Kidney (tissue), 14 donors: ENCODE data around the gene KRTAP22-1. TPM values are rescaled to one million over a fixed set of nuclear protein-coding genes. Genes with fewer than 3 reads are reported as not detected.

ENCODE experiments used
- DNase-seq, 5 donors: peaks; one replicate each; pipeline ENCODE4 v3.0.0-alpha.2; 2013 to 2020
- FAIRE-seq: peaks from 2 replicates; lab custom pipeline; 2012; peaks lifted over from hg19 to GRCh38; lab: Jason Lieb, UNC
- H3K27ac ChIP-seq, 2 donors: one replicate each; pipeline ENCODE4 v1.7.0; 2013; ENCODE audit warnings: low read depth in 2 of 2, low read length in 2 of 2, inconsistent platforms in 1 of 2
- H3K27me3 ChIP-seq: one replicate; pipeline ENCODE4 v1.7.1; 2013; ENCODE audit warnings: low read length, inconsistent platforms; ENCODE audit not compliant: control insufficient read depth, insufficient read depth
- H3K36me3 ChIP-seq, 3 donors: one replicate each; pipeline versions ENCODE4 v1.7.0 to v1.7.1; 2013; ENCODE audit warnings: low read length in 3 of 3, control low read depth in 1 of 3, inconsistent platforms in 1 of 3; ENCODE audit not compliant: insufficient read depth in 3 of 3, control insufficient read depth in 2 of 3
- H3K4me1 ChIP-seq, 3 donors: one replicate each; pipeline versions ENCODE4 v1.7.0 to v1.7.1; 2013; ENCODE audit warnings: low read length in 3 of 3, inconsistent platforms in 1 of 3, low read depth in 1 of 3; ENCODE audit not compliant: control insufficient read depth in 2 of 3, insufficient read depth in 2 of 3
- H3K4me3 ChIP-seq, 3 donors: one replicate each; pipeline versions ENCODE4 v1.7.0 to v1.8.1; 2013; ENCODE audit warnings: low read length in 3 of 3, control low read depth in 1 of 3, inconsistent platforms in 1 of 3
- H3K9ac ChIP-seq, 3 donors: one replicate each; pipeline versions ENCODE4 v1.7.0 to v1.7.1; 2013; ENCODE audit warnings: low read length in 3 of 3, control low read depth in 1 of 3, inconsistent platforms in 1 of 3
- H3K9me3 ChIP-seq, 3 donors: one replicate each; pipeline versions ENCODE4 v1.7.0 to v1.7.1; 2013; ENCODE audit warnings: low read length in 3 of 3, control low read depth in 1 of 3, inconsistent platforms in 1 of 3; ENCODE audit not compliant: control insufficient read depth in 2 of 3, insufficient read depth in 1 of 3
- intact Hi-C: fragments of 100-400 bp; cut with DNase I; formaldehyde crosslinking; loops from one replicate; pipeline ENCODE4 v1.11.1; 2022
- polyA plus RNA-seq: library from polyadenylated mRNA; stranded (reverse); fragments of 350-450 nt; fragmentation: Illumina TruSeq; extraction: RNeasy Lipid Tissue Mini Kit (QIAGEN cat#74804); gene quantifications from one replicate; pipeline ENCODE4 v1.2.3, GENCODE V29; 2014; ENCODE audit warnings: low read depth, low replicate concordance; ENCODE audit not compliant: insufficient read depth
- total RNA-seq: library from RNA; stranded (reverse); fragmentation: NEBNext Ultra II Directional; extraction: Animal tissue kit (Norgen Biotek cat#: 25700); gene quantifications from one replicate; pipeline ENCODE4 v1.2.1, GENCODE V29; 2021
- TF ChIP-seq, protein P1 (sequence below): IDR thresholded peaks from 3 replicates; pipeline ENCODE4 v1.5.1; 2012; ENCODE audit warnings: mild to moderate bottlenecking, moderate library complexity, borderline replicate concordance; ENCODE audit not compliant: insufficient read depth; ENCODE audit errors: extremely low read depth
- donor health status: control.
- donor health status: control.
- donor health status: control.
- donor health status: control.
- donor health status: control.
- donor health status: DM: yes; HTN: yes; CAD: no.
- donor health status: Normal renal cell carcinoma (clear cell type).

The KRTAP22-1 gene
- total and polyA plus RNA-seq, 2 donors from 2014 or later, result not detected

- Histone ChIP-seq H3K4me3 (no peak within 1 kb of the TSS), H3K4me1 (no peaks in the 10 kb centered on the region), H3K27me3 (no peaks in the 10 kb centered on the region), H3K9ac (no peak within 1 kb of the TSS), H3K36me3 (no peaks in the 10 kb centered on the region), H3K27ac (no peak within 1 kb of the TSS), H3K9me3 (no peaks in the 10 kb centered on the region)
- DNase-seq (no peak), FAIRE-seq (no peak)
- intact Hi-C loops, result no loop called here
- TF ChIP-seq, protein P1, sequence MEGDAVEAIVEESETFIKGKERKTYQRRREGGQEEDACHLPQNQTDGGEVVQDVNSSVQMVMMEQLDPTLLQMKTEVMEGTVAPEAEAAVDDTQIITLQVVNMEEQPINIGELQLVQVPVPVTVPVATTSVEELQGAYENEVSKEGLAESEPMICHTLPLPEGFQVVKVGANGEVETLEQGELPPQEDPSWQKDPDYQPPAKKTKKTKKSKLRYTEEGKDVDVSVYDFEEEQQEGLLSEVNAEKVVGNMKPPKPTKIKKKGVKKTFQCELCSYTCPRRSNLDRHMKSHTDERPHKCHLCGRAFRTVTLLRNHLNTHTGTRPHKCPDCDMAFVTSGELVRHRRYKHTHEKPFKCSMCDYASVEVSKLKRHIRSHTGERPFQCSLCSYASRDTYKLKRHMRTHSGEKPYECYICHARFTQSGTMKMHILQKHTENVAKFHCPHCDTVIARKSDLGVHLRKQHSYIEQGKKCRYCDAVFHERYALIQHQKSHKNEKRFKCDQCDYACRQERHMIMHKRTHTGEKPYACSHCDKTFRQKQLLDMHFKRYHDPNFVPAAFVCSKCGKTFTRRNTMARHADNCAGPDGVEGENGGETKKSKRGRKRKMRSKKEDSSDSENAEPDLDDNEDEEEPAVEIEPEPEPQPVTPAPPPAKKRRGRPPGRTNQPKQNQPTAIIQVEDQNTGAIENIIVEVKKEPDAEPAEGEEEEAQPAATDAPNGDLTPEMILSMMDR, result no peak
These were observed 15.2 kb downstream of the KRTAP22-1 start, which contains the start of gene KRTAP20-1 for GRCh38 chr21:30616125-30616524. Gene KRTAP20-1, plus strand, starts transcription at chr21:30616425. Its CDS starts 30 bp downstream, at chr21:30616455.

- intact Hi-C loops, result no loop called here
- Histone ChIP-seq H3K4me1 (no peaks in the 10 kb centered on the region), H3K9ac (no peak overlapping the region), H3K9me3 (no peaks in the 10 kb centered on the region), H3K4me3 (no peak overlapping the region), H3K27me3 (no peaks in the 10 kb centered on the region), H3K36me3 (no peaks in the 10 kb centered on the region), H3K27ac (no peak overlapping the region)
- TF ChIP-seq, protein P1, result no peak
- no peak for FAIRE-seq
- no peak for DNase-seq
These were observed 19.2 kb downstream of the KRTAP22-1 start for GRCh38 chr21:30620080-30620479.

GRCh38 chr21:30620522-30620921 lies 19.6 kb downstream of the KRTAP22-1 start, which contains the start of gene KRTAP20-4:
Gene KRTAP20-4, plus strand, starts transcription at chr21:30620627.
- TF ChIP-seq, protein P1, result no peak

DNA sequence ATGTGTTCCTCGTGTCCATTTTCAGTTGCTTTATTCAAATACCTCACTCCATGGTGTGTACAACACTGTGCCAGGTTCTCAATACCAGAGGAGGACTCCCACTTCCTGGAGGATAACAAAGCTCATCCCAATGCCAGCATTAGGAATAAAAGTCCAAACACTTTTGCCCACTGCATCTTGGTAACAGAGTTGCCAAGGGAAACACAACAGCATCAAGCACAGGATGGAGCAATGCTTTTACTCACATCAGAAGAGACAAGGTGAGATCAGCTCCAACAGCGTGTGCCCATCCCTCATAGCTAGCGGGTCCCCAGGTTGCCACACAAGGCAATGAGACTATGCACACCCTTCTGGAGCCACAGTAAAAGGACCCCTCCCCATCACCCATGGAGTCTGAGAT lies 22.5 kb downstream of the KRTAP22-1 start:
- Histone ChIP-seq H3K27ac (no peak overlapping the region), H3K27me3 (no peaks in the 10 kb centered on the region), H3K4me3 (no peak overlapping the region), H3K9me3 (no peaks in the 10 kb centered on the region), H3K4me1 (no peaks in the 10 kb centered on the region), H3K9ac (no peak overlapping the region), H3K36me3 (no peaks in the 10 kb centered on the region)
- TF ChIP-seq, protein P1, result no peak
- FAIRE-seq (no peak), DNase-seq (no peak)
- intact Hi-C loops, result no loop called here

More at GRCh38 chr21:30620522-30620921, 19.6 kb downstream of the KRTAP22-1 start, which contains the start of gene KRTAP20-4:
- H3K9ac ChIP-seq, result no peak within 1 kb of the TSS
- no peak within 1 kb of the TSS for H3K27ac ChIP-seq
- FAIRE-seq (no peak), DNase-seq (no peak)
- no peaks in the 10 kb centered on the region for H3K27me3 ChIP-seq
- intact Hi-C loops, result no loop called here
- no peak within 1 kb of the TSS for H3K4me3 ChIP-seq
- H3K4me1 ChIP-seq, result no peaks in the 10 kb centered on the region
- no peaks in the 10 kb centered on the region for H3K9me3 ChIP-seq
- no peaks in the 10 kb centered on the region for H3K36me3 ChIP-seq
